HEK293 (cell line): ENCODE measurements around the gene MMP21.

Source experiments
- HOXC10 ChIP-seq: sonication (generic); formaldehyde crosslinking; IDR thresholded peaks from 2 replicates; pipeline ENCODE4 v1.8.1; 2023; ENCODE audit warnings: mild to moderate bottlenecking, missing genetic modification reagents
- KLF10 ChIP-seq: fragments of 450-650 bp; IDR thresholded peaks from 2 replicates; pipeline ENCODE4 v1.5.1; 2018; ENCODE audit warnings: missing biosample characterization, mild to moderate bottlenecking, missing genetic modification characterization
- MYNN ChIP-seq: fragments of 450-650 bp; formaldehyde crosslinking; IDR thresholded peaks from 2 replicates; pipeline ENCODE4 v1.5.1; 2016; ENCODE audit warnings: missing biosample characterization, missing genetic modification characterization, borderline replicate concordance
- OVOL3 ChIP-seq: fragments of 450-650 bp; formaldehyde crosslinking; IDR thresholded peaks from 2 replicates; pipeline ENCODE4 v1.5.1; 2016; ENCODE audit warnings: missing biosample characterization, missing genetic modification characterization
- PRDM1 ChIP-seq: fragments of 450-650 bp; formaldehyde crosslinking; IDR thresholded peaks from 2 replicates; pipeline ENCODE4; 2016; ENCODE audit warnings: missing biosample characterization, missing genetic modification characterization
- SALL2 ChIP-seq: fragments of 450-650 bp; formaldehyde crosslinking; IDR thresholded peaks from 2 replicates; pipeline ENCODE4 v1.5.0; 2017; ENCODE audit warnings: missing biosample characterization, mild to moderate bottlenecking, missing genetic modification characterization, borderline replicate concordance
- SETDB1 ChIP-seq: IDR thresholded peaks from one replicate; pipeline ENCODE4 v1.6.1; 2017; ENCODE audit warnings: mild to moderate bottlenecking, low read length, moderate library complexity, mixed read lengths; ENCODE audit not compliant: insufficient read length
- SP3 ChIP-seq: fragments of 450-650 bp; formaldehyde crosslinking; IDR thresholded peaks from 2 replicates; pipeline ENCODE4 v1.5.1; 2016; ENCODE audit warnings: missing biosample characterization, missing genetic modification characterization
- WT1 ChIP-seq: fragments of 450-650 bp; formaldehyde crosslinking; IDR thresholded peaks from 2 replicates; pipeline ENCODE4 v1.5.1; 2016; ENCODE audit warnings: missing biosample characterization, missing genetic modification characterization
- ZBTB17 ChIP-seq: fragments of 450-650 bp; formaldehyde crosslinking; IDR thresholded peaks from 2 replicates; pipeline ENCODE4 v1.5.1; 2016; ENCODE audit warnings: missing biosample characterization, missing genetic modification characterization
- ZBTB21 ChIP-seq: fragments of 450-650 bp; formaldehyde crosslinking; IDR thresholded peaks from 2 replicates; pipeline ENCODE4 v1.5.1; 2017; ENCODE audit warnings: missing biosample characterization, missing genetic modification characterization
- ZNF16 ChIP-seq: fragments of 450-650 bp; formaldehyde crosslinking; IDR thresholded peaks from 2 replicates; pipeline ENCODE4 v1.5.1; 2016; ENCODE audit warnings: low read depth, missing biosample characterization, missing genetic modification characterization
- ZNF174 ChIP-seq: fragments of 450-650 bp; formaldehyde crosslinking; IDR thresholded peaks from 2 replicates; pipeline ENCODE4 v1.5.0; 2017; ENCODE audit warnings: missing biosample characterization, mild to moderate bottlenecking, missing genetic modification characterization
- ZNF324 ChIP-seq: fragments of 450-650 bp; formaldehyde crosslinking; IDR thresholded peaks from 2 replicates; pipeline ENCODE4 v1.5.1; 2016; ENCODE audit warnings: missing biosample characterization, missing genetic modification characterization
- ZNF341 ChIP-seq: fragments of 450-650 bp; formaldehyde crosslinking; IDR thresholded peaks from 2 replicates; pipeline ENCODE4; 2016; ENCODE audit warnings: low read depth, missing biosample characterization, missing genetic modification characterization
- ZNF354C ChIP-seq: fragments of 450-650 bp; formaldehyde crosslinking; IDR thresholded peaks from 2 replicates; pipeline ENCODE4 v1.5.1; 2016; ENCODE audit warnings: missing biosample characterization, missing genetic modification characterization, low read depth, borderline replicate concordance
- ZNF48 ChIP-seq: fragments of 450-650 bp; formaldehyde crosslinking; IDR thresholded peaks from 2 replicates; pipeline ENCODE4 v1.5.1; 2016; ENCODE audit warnings: missing biosample characterization, missing genetic modification characterization
- ZNF501 ChIP-seq: fragments of 450-650 bp; formaldehyde crosslinking; IDR thresholded peaks from 2 replicates; pipeline ENCODE4 v1.5.1; 2016; ENCODE audit warnings: missing biosample characterization, missing genetic modification characterization
- ZNF561 ChIP-seq: fragments of 450-650 bp; IDR thresholded peaks from 2 replicates; pipeline ENCODE4 v1.5.1; 2018; ENCODE audit warnings: missing biosample characterization, missing genetic modification characterization, borderline replicate concordance
- ZNF596 ChIP-seq: fragments of 450-650 bp; IDR thresholded peaks from 2 replicates; pipeline ENCODE4 v1.5.0; 2018; ENCODE audit warnings: missing biosample characterization, mild to moderate bottlenecking, missing genetic modification characterization, moderate library complexity
- ZNF660 ChIP-seq: fragments of 450-650 bp; IDR thresholded peaks from 2 replicates; pipeline ENCODE4 v1.5.1; 2018; ENCODE audit warnings: missing biosample characterization, mild to moderate bottlenecking, missing genetic modification characterization
- ZNF701 ChIP-seq: fragments of 450-650 bp; formaldehyde crosslinking; IDR thresholded peaks from 2 replicates; pipeline ENCODE4 v1.5.1; 2016; ENCODE audit warnings: missing biosample characterization, missing genetic modification characterization
- ZNF791 ChIP-seq: fragments of 450-650 bp; formaldehyde crosslinking; IDR thresholded peaks from 2 replicates; pipeline ENCODE4 v1.5.1; 2016; ENCODE audit warnings: missing biosample characterization, missing genetic modification characterization
- ZNF792 ChIP-seq: fragments of 450-650 bp; formaldehyde crosslinking; IDR thresholded peaks from 2 replicates; pipeline ENCODE4 v1.5.1; 2016; ENCODE audit warnings: missing biosample characterization, missing genetic modification characterization
- ZSCAN23 ChIP-seq: fragments of 450-650 bp; formaldehyde crosslinking; IDR thresholded peaks from 2 replicates; pipeline ENCODE4 v1.5.1; 2016; ENCODE audit warnings: missing biosample characterization, missing genetic modification characterization
- TF ChIP-seq, protein P1 (sequence below): fragments of 450-650 bp; formaldehyde crosslinking; IDR thresholded peaks from 2 replicates; pipeline ENCODE4 v1.5.1; 2016; ENCODE audit warnings: missing biosample characterization, missing genetic modification characterization
- TF ChIP-seq, protein P2 (sequence below): fragments of 450-650 bp; formaldehyde crosslinking; optimal IDR thresholded peaks from 2 replicates; pipeline ENCODE3; 2016; ENCODE audit warnings: missing biosample characterization, mild to moderate bottlenecking, missing genetic modification characterization
- TF ChIP-seq, protein P3 (sequence below): fragments of 450-650 bp; formaldehyde crosslinking; IDR thresholded peaks from 2 replicates; pipeline ENCODE4 v1.5.0; 2017; ENCODE audit warnings: missing biosample characterization, missing genetic modification characterization, borderline replicate concordance
- TF ChIP-seq, protein P4 (sequence below): fragments of 450-650 bp; formaldehyde crosslinking; IDR thresholded peaks from 2 replicates; pipeline ENCODE4 v1.5.1; 2016; ENCODE audit warnings: missing biosample characterization, missing genetic modification characterization
- TF ChIP-seq, protein P5 (sequence below): fragments of 450-650 bp; formaldehyde crosslinking; IDR thresholded peaks from 2 replicates; pipeline ENCODE4 v1.5.1; 2017; ENCODE audit warnings: missing biosample characterization, missing genetic modification characterization

MMP21 gene

DNA sequence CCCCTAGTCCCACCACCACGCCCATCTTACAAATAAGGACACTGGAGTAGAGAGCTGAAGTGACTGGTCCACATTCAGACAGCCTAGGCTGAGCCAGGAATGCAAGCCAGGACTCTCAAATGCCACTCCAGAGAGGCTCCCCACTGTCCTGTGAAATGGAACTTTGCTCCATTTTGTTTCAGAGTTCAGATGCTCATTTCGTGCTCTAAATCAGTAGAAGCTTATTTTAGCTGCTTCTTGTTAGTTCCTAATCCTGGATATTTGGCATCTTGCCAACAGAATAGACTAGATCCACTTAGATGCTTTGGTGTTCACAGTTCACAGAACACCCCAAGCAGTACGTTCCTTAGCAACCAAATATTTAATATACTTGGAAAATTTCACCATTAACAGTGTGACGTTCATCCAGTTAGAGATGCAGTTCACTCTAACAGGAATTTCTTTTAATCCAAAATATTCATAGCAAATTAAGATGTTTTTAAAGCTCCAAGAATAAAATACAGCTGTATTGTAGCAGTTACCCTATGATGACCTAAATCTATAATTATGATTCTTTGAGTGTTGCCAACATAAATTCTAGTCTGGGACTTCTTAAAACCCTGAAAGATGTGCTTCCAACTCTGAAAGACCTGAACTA is 7.3 kb downstream of the MMP21 start (continued):
- no peak for TF ChIP-seq PRDM1 (tag by site-specific recombination)
- no peak for TF ChIP-seq ZNF791 (tag by site-specific recombination)
- TF ChIP-seq OVOL3, result no peak
- TF ChIP-seq HOXC10, result no peak
- TF ChIP-seq ZBTB17, result no peak
- TF ChIP-seq WT1 (tag by site-specific recombination), result no peak
- TF ChIP-seq, protein P1, sequence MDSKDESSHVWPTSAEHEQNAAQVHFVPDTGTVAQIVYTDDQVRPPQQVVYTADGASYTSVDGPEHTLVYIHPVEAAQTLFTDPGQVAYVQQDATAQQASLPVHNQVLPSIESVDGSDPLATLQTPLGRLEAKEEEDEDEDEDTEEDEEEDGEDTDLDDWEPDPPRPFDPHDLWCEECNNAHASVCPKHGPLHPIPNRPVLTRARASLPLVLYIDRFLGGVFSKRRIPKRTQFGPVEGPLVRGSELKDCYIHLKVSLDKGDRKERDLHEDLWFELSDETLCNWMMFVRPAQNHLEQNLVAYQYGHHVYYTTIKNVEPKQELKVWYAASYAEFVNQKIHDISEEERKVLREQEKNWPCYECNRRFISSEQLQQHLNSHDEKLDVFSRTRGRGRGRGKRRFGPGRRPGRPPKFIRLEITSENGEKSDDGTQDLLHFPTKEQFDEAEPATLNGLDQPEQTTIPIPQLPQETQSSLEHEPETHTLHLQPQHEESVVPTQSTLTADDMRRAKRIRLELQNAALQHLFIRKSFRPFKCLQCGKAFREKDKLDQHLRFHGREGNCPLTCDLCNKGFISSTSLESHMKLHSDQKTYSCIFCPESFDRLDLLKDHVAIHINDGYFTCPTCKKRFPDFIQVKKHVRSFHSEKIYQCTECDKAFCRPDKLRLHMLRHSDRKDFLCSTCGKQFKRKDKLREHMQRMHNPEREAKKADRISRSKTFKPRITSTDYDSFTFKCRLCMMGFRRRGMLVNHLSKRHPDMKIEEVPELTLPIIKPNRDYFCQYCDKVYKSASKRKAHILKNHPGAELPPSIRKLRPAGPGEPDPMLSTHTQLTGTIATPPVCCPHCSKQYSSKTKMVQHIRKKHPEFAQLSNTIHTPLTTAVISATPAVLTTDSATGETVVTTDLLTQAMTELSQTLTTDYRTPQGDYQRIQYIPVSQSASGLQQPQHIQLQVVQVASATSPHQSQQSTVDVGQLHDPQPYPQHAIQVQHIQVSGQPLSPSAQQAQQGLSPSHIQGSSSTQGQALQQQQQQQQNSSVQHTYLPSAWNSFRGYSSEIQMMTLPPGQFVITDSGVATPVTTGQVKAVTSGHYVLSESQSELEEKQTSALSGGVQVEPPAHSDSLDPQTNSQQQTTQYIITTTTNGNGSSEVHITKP (tag by site-specific recombination), result no peak
- peak; percentile 63; the same call in 1 of the 2 replicates for TF ChIP-seq ZNF561
- no peak for TF ChIP-seq ZNF324 (tag by site-specific recombination)
- TF ChIP-seq ZNF341 (tag by site-specific recombination), result no peak
- TF ChIP-seq ZNF16 (tag by site-specific recombination), result no peak
- peak; percentile 74 for TF ChIP-seq KLF10
- no peak for TF ChIP-seq ZNF48 (tag by site-specific recombination)
- TF ChIP-seq SALL2 (tag by site-specific recombination), result no peak
- no peak for TF ChIP-seq ZBTB21
- TF ChIP-seq ZNF354C (tag by site-specific recombination), result no peak
- TF ChIP-seq ZNF501 (tag by site-specific recombination), result no peak
- no peak for TF ChIP-seq MYNN (tag by site-specific recombination)
- no peak for TF ChIP-seq SETDB1
- TF ChIP-seq, protein P2, sequence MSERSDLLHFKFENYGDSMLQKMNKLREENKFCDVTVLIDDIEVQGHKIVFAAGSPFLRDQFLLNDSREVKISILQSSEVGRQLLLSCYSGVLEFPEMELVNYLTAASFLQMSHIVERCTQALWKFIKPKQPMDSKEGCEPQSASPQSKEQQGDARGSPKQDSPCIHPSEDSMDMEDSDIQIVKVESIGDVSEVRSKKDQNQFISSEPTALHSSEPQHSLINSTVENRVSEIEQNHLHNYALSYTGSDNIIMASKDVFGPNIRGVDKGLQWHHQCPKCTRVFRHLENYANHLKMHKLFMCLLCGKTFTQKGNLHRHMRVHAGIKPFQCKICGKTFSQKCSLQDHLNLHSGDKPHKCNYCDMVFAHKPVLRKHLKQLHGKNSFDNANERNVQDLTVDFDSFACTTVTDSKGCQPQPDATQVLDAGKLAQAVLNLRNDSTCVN (tag by site-specific recombination), result no peak
- TF ChIP-seq, protein P3, sequence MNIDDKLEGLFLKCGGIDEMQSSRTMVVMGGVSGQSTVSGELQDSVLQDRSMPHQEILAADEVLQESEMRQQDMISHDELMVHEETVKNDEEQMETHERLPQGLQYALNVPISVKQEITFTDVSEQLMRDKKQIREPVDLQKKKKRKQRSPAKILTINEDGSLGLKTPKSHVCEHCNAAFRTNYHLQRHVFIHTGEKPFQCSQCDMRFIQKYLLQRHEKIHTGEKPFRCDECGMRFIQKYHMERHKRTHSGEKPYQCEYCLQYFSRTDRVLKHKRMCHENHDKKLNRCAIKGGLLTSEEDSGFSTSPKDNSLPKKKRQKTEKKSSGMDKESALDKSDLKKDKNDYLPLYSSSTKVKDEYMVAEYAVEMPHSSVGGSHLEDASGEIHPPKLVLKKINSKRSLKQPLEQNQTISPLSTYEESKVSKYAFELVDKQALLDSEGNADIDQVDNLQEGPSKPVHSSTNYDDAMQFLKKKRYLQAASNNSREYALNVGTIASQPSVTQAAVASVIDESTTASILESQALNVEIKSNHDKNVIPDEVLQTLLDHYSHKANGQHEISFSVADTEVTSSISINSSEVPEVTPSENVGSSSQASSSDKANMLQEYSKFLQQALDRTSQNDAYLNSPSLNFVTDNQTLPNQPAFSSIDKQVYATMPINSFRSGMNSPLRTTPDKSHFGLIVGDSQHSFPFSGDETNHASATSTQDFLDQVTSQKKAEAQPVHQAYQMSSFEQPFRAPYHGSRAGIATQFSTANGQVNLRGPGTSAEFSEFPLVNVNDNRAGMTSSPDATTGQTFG (tag by site-specific recombination), result no peak
- TF ChIP-seq, protein P4, sequence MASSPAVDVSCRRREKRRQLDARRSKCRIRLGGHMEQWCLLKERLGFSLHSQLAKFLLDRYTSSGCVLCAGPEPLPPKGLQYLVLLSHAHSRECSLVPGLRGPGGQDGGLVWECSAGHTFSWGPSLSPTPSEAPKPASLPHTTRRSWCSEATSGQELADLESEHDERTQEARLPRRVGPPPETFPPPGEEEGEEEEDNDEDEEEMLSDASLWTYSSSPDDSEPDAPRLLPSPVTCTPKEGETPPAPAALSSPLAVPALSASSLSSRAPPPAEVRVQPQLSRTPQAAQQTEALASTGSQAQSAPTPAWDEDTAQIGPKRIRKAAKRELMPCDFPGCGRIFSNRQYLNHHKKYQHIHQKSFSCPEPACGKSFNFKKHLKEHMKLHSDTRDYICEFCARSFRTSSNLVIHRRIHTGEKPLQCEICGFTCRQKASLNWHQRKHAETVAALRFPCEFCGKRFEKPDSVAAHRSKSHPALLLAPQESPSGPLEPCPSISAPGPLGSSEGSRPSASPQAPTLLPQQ, result no peak
- TF ChIP-seq, protein P5, sequence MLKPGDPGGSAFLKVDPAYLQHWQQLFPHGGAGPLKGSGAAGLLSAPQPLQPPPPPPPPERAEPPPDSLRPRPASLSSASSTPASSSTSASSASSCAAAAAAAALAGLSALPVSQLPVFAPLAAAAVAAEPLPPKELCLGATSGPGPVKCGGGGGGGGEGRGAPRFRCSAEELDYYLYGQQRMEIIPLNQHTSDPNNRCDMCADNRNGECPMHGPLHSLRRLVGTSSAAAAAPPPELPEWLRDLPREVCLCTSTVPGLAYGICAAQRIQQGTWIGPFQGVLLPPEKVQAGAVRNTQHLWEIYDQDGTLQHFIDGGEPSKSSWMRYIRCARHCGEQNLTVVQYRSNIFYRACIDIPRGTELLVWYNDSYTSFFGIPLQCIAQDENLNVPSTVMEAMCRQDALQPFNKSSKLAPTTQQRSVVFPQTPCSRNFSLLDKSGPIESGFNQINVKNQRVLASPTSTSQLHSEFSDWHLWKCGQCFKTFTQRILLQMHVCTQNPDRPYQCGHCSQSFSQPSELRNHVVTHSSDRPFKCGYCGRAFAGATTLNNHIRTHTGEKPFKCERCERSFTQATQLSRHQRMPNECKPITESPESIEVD (tag by site-specific recombination), result no peak
- no peak for TF ChIP-seq SP3
- no peak for TF ChIP-seq ZNF792
- TF ChIP-seq ZNF701, result no peak
- TF ChIP-seq ZSCAN23 (tag by site-specific recombination), result no peak
- TF ChIP-seq ZNF660 (tag by site-specific recombination), result peak; percentile 84
- TF ChIP-seq ZNF596 (tag by site-specific recombination), result peak; percentile 37; the same call in 1 of the 2 replicates
- 0 out of 2 replicates have a peak, but pooled peaks have one; percentile 71 for TF ChIP-seq ZNF174
